Hepatocyte (in vitro differentiated cells): Measurements from ENCODE around the gene LDLRAD4. TPM values are rescaled to one million over a fixed set of nuclear protein-coding genes. Genes with fewer than 3 reads are reported as not detected.

Source experiments
- DNase-seq: peaks from one replicate; pipeline ENCODE4 v3.0.0-alpha.2; 2016; ENCODE audit warnings: low spot score
- H2AFZ ChIP-seq: fragments of 200-600 bp; sonication (generic); 2 replicates; pipeline ENCODE4 v1.6.0; 2016; ENCODE audit warnings: antibody characterized with exemption, mild to moderate bottlenecking
- H3K27ac ChIP-seq: fragments of 200-600 bp; sonication (generic); 2 replicates; pipeline ENCODE4 v1.5.1; 2016; ENCODE audit warnings: mild to moderate bottlenecking
- H3K27me3 ChIP-seq: fragments of 200-600 bp; sonication (generic); 2 replicates; pipeline ENCODE4 v1.6.1; 2016
- H3K36me3 ChIP-seq: fragments of 200-600 bp; sonication (generic); replicated peaks from 2 replicates; pipeline ENCODE4 v1.5.1; 2016; ENCODE audit warnings: low read depth; ENCODE audit not compliant: insufficient read depth
- H3K4me1 ChIP-seq: fragments of 200-600 bp; sonication (generic); 2 replicates; pipeline ENCODE4 v1.5.1; 2016; ENCODE audit warnings: mild to moderate bottlenecking, moderate library complexity; ENCODE audit not compliant: insufficient read depth
- H3K4me2 ChIP-seq: fragments of 200-600 bp; sonication (generic); 2 replicates; pipeline ENCODE4 v1.6.0; 2016
- H3K4me3 ChIP-seq: fragments of 200-600 bp; sonication (generic); 2 replicates; pipeline ENCODE4 v1.5.1; 2016; ENCODE audit warnings: mild to moderate bottlenecking
- H3K79me2 ChIP-seq: fragments of 200-600 bp; sonication (generic); 2 replicates; pipeline ENCODE4 v1.6.0; 2017; ENCODE audit warnings: mild to moderate bottlenecking
- H3K9me2 ChIP-seq: fragments of 200-600 bp; sonication (generic); replicated peaks from 2 replicates; pipeline ENCODE4 v1.6.0; 2017; ENCODE audit warnings: mild to moderate bottlenecking; ENCODE audit not compliant: insufficient read depth
- H3K9me3 ChIP-seq: fragments of 200-600 bp; sonication (generic); 2 replicates; pipeline ENCODE4 v1.5.1; 2016; ENCODE audit warnings: low read depth, mild to moderate bottlenecking
- H4K20me1 ChIP-seq: fragments of 200-600 bp; sonication (generic); 2 replicates; pipeline ENCODE4 v1.6.0; 2016; ENCODE audit warnings: mild to moderate bottlenecking; ENCODE audit not compliant: insufficient read depth, poor library complexity, severe bottlenecking
- CTCF ChIP-seq: fragments of 200-600 bp; sonication (generic); IDR thresholded peaks from 2 replicates; pipeline ENCODE4 v1.5.1; 2016; ENCODE audit warnings: antibody characterized with exemption, mild to moderate bottlenecking; ENCODE audit not compliant: poor library complexity
- EZH2 ChIP-seq: fragments of 200-600 bp; sonication (generic); IDR thresholded peaks from 2 replicates; pipeline ENCODE4 v1.6.1; 2016; ENCODE audit warnings: antibody characterized with exemption, mild to moderate bottlenecking, borderline replicate concordance
- EZH2phosphoT487 ChIP-seq: fragments of 200-600 bp; sonication (generic); IDR thresholded peaks from one replicate; pipeline ENCODE4 v1.6.1; 2018; ENCODE audit warnings: antibody characterized with exemption, mild to moderate bottlenecking, low read depth, moderate library complexity; ENCODE audit not compliant: unreplicated experiment, severe bottlenecking
- WGBS: methylation state at CpG from one replicate; pipeline ENCODE4 v1.1.6; 2016; ENCODE audit warnings: low lambda C conversion rate; ENCODE audit errors: missing lambda C conversion rate; 5-methylcytosine and 5-hydroxymethylcytosine counted together
- polyA plus RNA-seq: library from polyadenylated mRNA; unstranded; fragments of >200 nt; fragmentation: Nextera tagmentation; extraction: Ambion mirVana; gene quantifications from 2 replicates; pipeline ENCODE4 v1.2.1, GENCODE V29; 2016
- total RNA-seq: library from RNA; depleted of rRNA; stranded (reverse); fragments of >200 nt; gene quantifications from 2 replicates; pipeline ENCODE4 v1.2.3, GENCODE V29; 2014

The LDLRAD4 gene
- total and polyA plus RNA-seq, 2 experiments from 2014 or later = 15.1 to 29.0 TPM

- no peaks in the 10 kb centered on the region for H3K36me3 ChIP-seq
- no peaks in the 10 kb centered on the region for H4K20me1 ChIP-seq
- H2AFZ ChIP-seq = no peak overlapping the region
- H3K27ac ChIP-seq = no peak overlapping the region
- no peak overlapping the region for H3K4me2 ChIP-seq
- TF ChIP-seq CTCF (no peak), EZH2 (no peak), EZH2phosphoT487 (no peak)
- no peaks in the 10 kb centered on the region for H3K9me3 ChIP-seq
- no peak overlapping the region for H3K4me3 ChIP-seq
- no peaks in the 10 kb centered on the region for H3K79me2 ChIP-seq
- no peaks in the 10 kb centered on the region for H3K4me1 ChIP-seq
- DNase-seq = no peak
- H3K27me3 ChIP-seq = no peaks in the 10 kb centered on the region
- WGBS = 96% methylated on average over 7 of the region's 7 CpGs
- no peaks in the 10 kb centered on the region for H3K9me2 ChIP-seq
These were observed 197.6 kb downstream of the LDLRAD4 start for GRCh38 chr18:13416208-13416607.

GRCh38 chr18:13416848-13417247, 198.3 kb downstream of the LDLRAD4 start:
- Histone ChIP-seq H4K20me1 (no peaks in the 10 kb centered on the region), H3K4me3 (no peak overlapping the region), H3K4me2 (no peak overlapping the region), H3K27me3 (no peaks in the 10 kb centered on the region), H3K79me2 (no peaks in the 10 kb centered on the region), H2AFZ (no peak overlapping the region), H3K9me2 (no peaks in the 10 kb centered on the region), H3K9me3 (no peaks in the 10 kb centered on the region), H3K4me1 (no peaks in the 10 kb centered on the region), H3K36me3 (no peaks in the 10 kb centered on the region), H3K27ac (no peak overlapping the region)
- DNase-seq = peak; percentile 37
- WGBS = 75% methylated on average over 3 of the region's 3 CpGs
- TF ChIP-seq EZH2phosphoT487 (no peak), CTCF (no peak), EZH2 (no peak)

- Histone ChIP-seq H3K4me1 (no peaks in the 10 kb centered on the region), H3K4me3 (no peak overlapping the region), H3K79me2 (no peaks in the 10 kb centered on the region), H3K4me2 (no peak overlapping the region), H3K9me2 (no peaks in the 10 kb centered on the region), H3K9me3 (no peaks in the 10 kb centered on the region), H3K27ac (no peak overlapping the region), H3K27me3 (no peaks in the 10 kb centered on the region), H3K36me3 (no peaks in the 10 kb centered on the region), H4K20me1 (no peaks in the 10 kb centered on the region), H2AFZ (no peak overlapping the region)
- 89% methylated on average over 11 of the region's 11 CpGs for WGBS
- DNase-seq = no peak
- TF ChIP-seq EZH2 = no peak
These were observed 199.6 kb downstream of the LDLRAD4 start for GRCh38 chr18:13418013-13418710.

GRCh38 chr18:13420969-13421686, 202.6 kb downstream of the LDLRAD4 start:
- 93% methylated on average over 19 of the region's 19 CpGs for WGBS
- no peaks in the 10 kb centered on the region for H3K9me2 ChIP-seq
- no peak overlapping the region for H3K4me2 ChIP-seq
- H2AFZ ChIP-seq = no peak overlapping the region
- no peaks in the 10 kb centered on the region for H3K4me1 ChIP-seq
- DNase-seq = no peak
- no peaks in the 10 kb centered on the region for H3K27me3 ChIP-seq
- H3K9me3 ChIP-seq = no peaks in the 10 kb centered on the region
- no peak overlapping the region for H3K4me3 ChIP-seq
- no peaks in the 10 kb centered on the region for H3K36me3 ChIP-seq
- H3K27ac ChIP-seq = no peak overlapping the region
- TF ChIP-seq EZH2phosphoT487 (no peak), CTCF (no peak), EZH2 (no peak)
- no peaks in the 10 kb centered on the region for H4K20me1 ChIP-seq
- H3K79me2 ChIP-seq = no peaks in the 10 kb centered on the region
